Right atrium auricular region (tissue), 2 donors: ENCODE data around the gene TXLNB. TPM values are rescaled to one million over a fixed set of nuclear protein-coding genes. Genes with fewer than 3 reads are reported as not detected.

ENCODE experiments used
- DNase-seq: peaks from one replicate; pipeline ENCODE4 v3.0.0-alpha.2; 2019; ENCODE audit warnings: low spot score
- H3K27ac ChIP-seq, 2 donors: fragments of 200-600 bp; sonication (generic); 1 replicate in 1 of 2; 2 replicates in 1 of 2; pipeline ENCODE4 v1.5.1; 2016 to 2019
- H3K27me3 ChIP-seq, 2 donors: fragments of 200-600 bp; sonication (generic); one replicate each; pipeline versions ENCODE4 v1.5.1 to v1.6.0; 2017 to 2019
- H3K36me3 ChIP-seq: fragments of 200-600 bp; sonication (generic); one replicate; pipeline ENCODE4 v1.5.1; 2016
- H3K4me1 ChIP-seq, 2 donors: fragments of 200-600 bp; sonication (generic); one replicate each; pipeline versions ENCODE4 v1.5.1 to v1.6.0; 2017 to 2019
- H3K4me3 ChIP-seq, 2 donors: fragments of 200-600 bp; sonication (generic); 1 replicate in 1 of 2; 2 replicates in 1 of 2; pipeline ENCODE4 v1.5.1; 2017 to 2019; ENCODE audit warnings: mild to moderate bottlenecking in 1 of 2, moderate library complexity in 1 of 2
- H3K9me3 ChIP-seq, 2 donors: fragments of 200-600 bp; sonication (generic); one replicate each; pipeline ENCODE4 v1.5.1; 2019
- CTCF ChIP-seq, 2 donors: fragments of 200-600 bp; sonication (generic); IDR thresholded peaks; one replicate each; pipeline ENCODE4 v1.5.1; 2019; ENCODE audit warnings: antibody characterized with exemption in 2 of 2
- total RNA-seq, 2 donors: library from RNA; depleted of rRNA; stranded (reverse); fragments of >200 nt; gene quantifications; one replicate each; pipeline ENCODE4 v1.1.0, GENCODE V29; 2016

The TXLNB gene
- total RNA-seq, 2 donors from 2014 or later = 74.7 to 132 TPM

- TF ChIP-seq CTCF (IDR thresholded peaks at IDR 0.05) = no peak
- H3K4me1 ChIP-seq = no peaks in the 10 kb centered on the region
- H3K4me3 ChIP-seq = no peak overlapping the region
- no peaks in the 10 kb centered on the region for H3K27me3 ChIP-seq
- H3K27ac ChIP-seq = no peak overlapping the region
- H3K36me3 ChIP-seq = peaks cover 14% of the 10 kb centered on the region
- H3K9me3 ChIP-seq = no peaks in the 10 kb centered on the region
- DNase-seq = no peak
Observed at GRCh38 chr6:139271056-139271455, 20.7 kb downstream of the TXLNB start.

- TF ChIP-seq CTCF (IDR thresholded peaks at IDR 0.05) = no peak
- Histone ChIP-seq H3K4me3 (no peak overlapping the region), H3K27me3 (no peaks in the 10 kb centered on the region), H3K27ac (no peak overlapping the region), H3K4me1 (peaks cover 0 to 5% of the 10 kb centered on the region in 2 donors), H3K36me3 (peaks cover 7% of the 10 kb centered on the region), H3K9me3 (no peaks in the 10 kb centered on the region)
- no peak for DNase-seq
Observed at GRCh38 chr6:139270249-139270648, 21.5 kb downstream of the TXLNB start.

GRCh38 chr6:139265512-139266190, 26.1 kb downstream of the TXLNB start:
- no peak overlapping the region for H3K27ac ChIP-seq
- DNase-seq = no peak

GRCh38 chr6:139262519-139263300, 29.1 kb downstream of the TXLNB start:
- no peak for DNase-seq
- no peak overlapping the region for H3K4me3 ChIP-seq
- TF ChIP-seq CTCF (IDR thresholded peaks at IDR 0.05) = no peak
- no peaks in the 10 kb centered on the region for H3K9me3 ChIP-seq
- peaks cover 41% of the 10 kb centered on the region for H3K36me3 ChIP-seq
- H3K27ac ChIP-seq = no peak overlapping the region
- H3K27me3 ChIP-seq = no peaks in the 10 kb centered on the region
- H3K4me1 ChIP-seq = peaks cover 0 to 5% of the 10 kb centered on the region in 2 donors

More at GRCh38 chr6:139265512-139266190, 26.1 kb downstream of the TXLNB start:
- H3K36me3 ChIP-seq = peaks cover 29% of the 10 kb centered on the region
- no peak for TF ChIP-seq CTCF (IDR thresholded peaks at IDR 0.05)
- no peak overlapping the region for H3K4me3 ChIP-seq
- no peaks in the 10 kb centered on the region for H3K27me3 ChIP-seq
- no peaks in the 10 kb centered on the region for H3K9me3 ChIP-seq
- peaks cover 0 to 5% of the 10 kb centered on the region in 2 donors for H3K4me1 ChIP-seq

- H3K27me3 ChIP-seq = no peaks in the 10 kb centered on the region
- peaks cover 57% of the 10 kb centered on the region for H3K36me3 ChIP-seq
- H3K4me3 ChIP-seq = no peak overlapping the region
- no peak overlapping the region for H3K27ac ChIP-seq
- TF ChIP-seq CTCF (IDR thresholded peaks at IDR 0.05) = no peak
- H3K4me1 ChIP-seq = no peaks in the 10 kb centered on the region
- H3K9me3 ChIP-seq = no peaks in the 10 kb centered on the region
- DNase-seq = no peak
Observed at GRCh38 chr6:139257821-139258398, 33.9 kb downstream of the TXLNB start.
